ENCODE measurements around the gene PRKAG2. TPM values are rescaled to one million over a fixed set of nuclear protein-coding genes. Genes with fewer than 3 reads are reported as not detected.

Gene PRKAG2
- total RNA-seq, 1 donor: 42.7 TPM

- H3K4me1 ChIP-seq (ENCODE audit: insufficient read depth, low read length): peaks cover 6% of the 10 kb centered on the region
- no peaks in the 10 kb centered on the region for H3K27me3 ChIP-seq (ENCODE audit: insufficient read depth, low read length)
- no peaks in the 10 kb centered on the region for H3K9me3 ChIP-seq (ENCODE audit: low read depth, low read length)
- H3K4me3 ChIP-seq (ENCODE audit: low read length): no peak overlapping the region
These were observed 114.2 kb downstream of the PRKAG2 start for GRCh38 chr7:151762583-151763245.

GRCh38 chr7:151761957-151762356 lies 115.0 kb downstream of the PRKAG2 start:
- Histone ChIP-seq H3K4me3 (ENCODE audit: low read length) (no peak overlapping the region), H3K4me1 (ENCODE audit: insufficient read depth, low read length) (peaks cover under 1% of the 10 kb centered on the region), H3K27me3 (ENCODE audit: insufficient read depth, low read length) (no peaks in the 10 kb centered on the region), H3K9me3 (ENCODE audit: low read depth, low read length) (no peaks in the 10 kb centered on the region)

- Histone ChIP-seq H3K4me3 (ENCODE audit: low read length) (no peak overlapping the region), H3K27me3 (ENCODE audit: insufficient read depth, low read length) (no peaks in the 10 kb centered on the region), H3K4me1 (ENCODE audit: insufficient read depth, low read length) (peaks cover 6% of the 10 kb centered on the region), H3K9me3 (ENCODE audit: low read depth, low read length) (no peaks in the 10 kb centered on the region)
These were observed 115.7 kb downstream of the PRKAG2 start for GRCh38 chr7:151761231-151761630.

DNA sequence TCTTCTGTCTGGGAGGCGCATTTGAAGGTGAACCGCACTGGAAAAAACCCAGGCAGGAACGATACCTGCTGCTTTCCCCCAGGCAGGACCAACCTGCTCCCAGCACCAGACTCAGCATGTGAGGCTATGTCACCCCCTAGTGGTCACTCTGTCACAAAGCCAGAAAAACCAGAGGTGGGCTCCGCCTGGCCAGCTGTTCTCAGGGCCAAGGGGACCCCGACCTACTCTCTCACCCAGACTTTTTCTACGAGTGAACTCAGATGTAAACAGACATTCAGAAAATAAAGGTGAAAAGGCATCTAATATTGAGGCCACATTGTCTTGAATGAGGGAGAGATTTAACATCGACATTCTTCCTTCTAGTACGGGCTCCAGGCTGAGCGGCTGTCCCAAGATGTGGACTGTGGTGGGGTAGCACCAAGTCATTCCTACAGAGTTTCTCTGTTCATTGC lies 117.3 kb downstream of the PRKAG2 start:
- peaks cover 19% of the 10 kb centered on the region for H3K4me1 ChIP-seq (ENCODE audit: insufficient read depth, low read length)
- H3K27me3 ChIP-seq (ENCODE audit: insufficient read depth, low read length): no peaks in the 10 kb centered on the region
- H3K4me3 ChIP-seq (ENCODE audit: low read length): no peak overlapping the region
- H3K9me3 ChIP-seq (ENCODE audit: low read depth, low read length): no peaks in the 10 kb centered on the region

DNA sequence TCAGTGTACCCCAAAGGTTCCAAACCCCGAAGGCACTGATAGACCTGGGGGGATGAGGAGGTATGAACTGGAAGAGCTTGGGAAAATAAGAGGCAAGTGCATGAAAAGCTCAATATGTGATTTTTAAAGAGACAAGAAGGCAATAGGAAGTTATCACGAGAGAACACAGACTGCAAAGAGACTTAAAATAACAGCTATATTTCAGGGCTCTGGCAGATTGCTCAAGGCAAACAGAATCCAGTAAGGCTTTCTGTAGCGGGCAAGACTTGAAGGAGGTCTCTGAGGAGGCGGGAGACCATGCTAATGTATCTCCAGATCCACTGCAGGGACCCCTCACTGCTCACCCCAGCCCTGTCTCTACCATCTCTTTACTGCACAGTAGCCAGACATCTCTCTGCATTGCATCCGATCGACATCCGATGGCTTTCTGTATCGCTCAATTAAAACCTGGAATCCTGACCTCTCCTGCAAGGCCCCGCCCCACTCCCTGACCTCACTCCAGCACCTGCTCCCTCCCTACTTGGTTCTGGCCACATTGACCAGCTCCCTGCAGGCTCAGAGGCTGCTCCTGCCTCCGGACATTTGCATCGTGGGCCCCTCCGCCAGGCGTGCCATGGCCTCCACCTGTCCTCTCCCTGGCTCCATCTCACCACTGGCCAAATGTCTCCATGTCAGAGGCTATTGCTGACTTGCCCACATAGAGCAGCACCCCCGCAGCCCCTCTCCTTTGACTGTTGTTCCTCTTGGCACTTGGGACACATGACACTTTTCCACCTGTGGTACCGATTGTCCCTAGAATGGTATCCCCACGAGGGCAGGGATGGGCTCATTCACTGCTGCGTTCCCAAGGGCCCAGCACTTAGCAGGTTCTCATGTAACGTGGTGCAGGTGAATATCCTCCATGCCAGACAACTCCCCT lies 118.0 kb downstream of the PRKAG2 start:
- Histone ChIP-seq H3K4me1 (ENCODE audit: insufficient read depth, low read length) (peaks cover 19% of the 10 kb centered on the region), H3K9me3 (ENCODE audit: low read depth, low read length) (no peaks in the 10 kb centered on the region), H3K27me3 (ENCODE audit: insufficient read depth, low read length) (no peaks in the 10 kb centered on the region), H3K4me3 (ENCODE audit: low read length) (no peak overlapping the region)

GRCh38 chr7:151757274-151757673 lies 119.6 kb downstream of the PRKAG2 start:
- no peak overlapping the region for H3K4me3 ChIP-seq (ENCODE audit: low read length)
- H3K9me3 ChIP-seq (ENCODE audit: low read depth, low read length): no peaks in the 10 kb centered on the region
- H3K27me3 ChIP-seq (ENCODE audit: insufficient read depth, low read length): no peaks in the 10 kb centered on the region
- H3K4me1 ChIP-seq (ENCODE audit: insufficient read depth, low read length): peaks cover 19% of the 10 kb centered on the region

DNA sequence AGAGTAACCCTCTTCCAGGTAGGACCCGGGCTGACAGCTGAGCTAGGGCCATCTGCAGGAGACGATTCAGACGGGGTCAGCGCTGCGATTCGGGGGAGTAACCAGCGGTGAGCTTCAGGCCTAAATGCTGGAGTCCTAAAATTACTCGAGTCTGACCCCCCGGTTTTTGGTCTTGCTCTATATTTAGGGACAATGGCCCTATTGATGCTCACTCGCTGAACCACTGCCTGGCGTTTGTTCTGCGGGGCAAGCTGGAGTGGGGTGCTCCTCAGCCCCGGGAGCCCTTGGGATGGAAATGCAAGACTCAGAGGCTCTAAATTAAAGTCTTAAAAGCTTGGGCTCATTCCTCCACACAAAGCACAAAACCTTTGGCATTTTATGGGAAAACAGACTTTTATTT lies 120.0 kb downstream of the PRKAG2 start:
- Histone ChIP-seq H3K9me3 (ENCODE audit: low read depth, low read length) (no peaks in the 10 kb centered on the region), H3K4me1 (ENCODE audit: insufficient read depth, low read length) (peaks cover 19% of the 10 kb centered on the region), H3K27me3 (ENCODE audit: insufficient read depth, low read length) (no peaks in the 10 kb centered on the region), H3K4me3 (ENCODE audit: low read length) (no peak overlapping the region)

DNA sequence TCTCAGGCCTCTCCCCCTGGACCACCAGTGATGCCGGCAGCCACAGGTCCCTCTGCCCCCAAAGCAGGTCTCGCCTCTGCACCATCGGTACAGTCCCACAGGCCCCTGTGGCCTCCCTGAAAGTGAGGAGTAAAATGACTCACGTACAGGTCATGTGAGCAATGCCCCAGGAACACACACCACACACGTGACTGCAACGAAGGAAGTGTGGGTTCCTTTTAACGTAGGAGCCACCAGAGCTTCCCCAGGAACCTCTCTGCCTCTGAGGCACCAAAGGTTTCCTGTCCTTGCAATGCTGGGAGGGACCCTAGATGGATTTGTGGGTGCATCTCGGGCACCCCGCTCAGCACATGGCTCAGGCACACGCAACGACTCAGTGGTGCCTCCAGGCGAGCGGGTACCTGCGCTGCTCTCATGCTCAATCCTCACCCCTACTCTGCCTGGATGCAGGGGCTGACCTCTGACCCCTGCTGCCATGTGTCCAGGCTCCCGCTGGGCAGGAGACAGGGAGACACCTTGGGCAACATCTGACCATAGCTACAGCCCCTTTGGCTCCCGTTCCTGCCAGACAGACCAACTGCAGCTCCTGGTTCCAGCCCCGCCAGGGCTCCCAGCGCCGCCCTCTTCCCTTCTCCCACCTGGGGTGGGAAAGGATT lies 120.7 kb downstream of the PRKAG2 start:
- no peaks in the 10 kb centered on the region for H3K27me3 ChIP-seq (ENCODE audit: insufficient read depth, low read length)
- peaks cover 19% of the 10 kb centered on the region for H3K4me1 ChIP-seq (ENCODE audit: insufficient read depth, low read length)
- H3K9me3 ChIP-seq (ENCODE audit: low read depth, low read length): no peaks in the 10 kb centered on the region
- no peak overlapping the region for H3K4me3 ChIP-seq (ENCODE audit: low read length)

GRCh38 chr7:151755131-151755801 lies 121.6 kb downstream of the PRKAG2 start:
- peaks cover 19% of the 10 kb centered on the region for H3K4me1 ChIP-seq (ENCODE audit: insufficient read depth, low read length)
- H3K27me3 ChIP-seq (ENCODE audit: insufficient read depth, low read length): no peaks in the 10 kb centered on the region
- no peaks in the 10 kb centered on the region for H3K9me3 ChIP-seq (ENCODE audit: low read depth, low read length)
- H3K4me3 ChIP-seq (ENCODE audit: low read length): no peak overlapping the region

- H3K27me3 ChIP-seq (ENCODE audit: insufficient read depth, low read length): no peaks in the 10 kb centered on the region
These were observed 122.2 kb downstream of the PRKAG2 start for GRCh38 chr7:151754688-151755130.

DNA sequence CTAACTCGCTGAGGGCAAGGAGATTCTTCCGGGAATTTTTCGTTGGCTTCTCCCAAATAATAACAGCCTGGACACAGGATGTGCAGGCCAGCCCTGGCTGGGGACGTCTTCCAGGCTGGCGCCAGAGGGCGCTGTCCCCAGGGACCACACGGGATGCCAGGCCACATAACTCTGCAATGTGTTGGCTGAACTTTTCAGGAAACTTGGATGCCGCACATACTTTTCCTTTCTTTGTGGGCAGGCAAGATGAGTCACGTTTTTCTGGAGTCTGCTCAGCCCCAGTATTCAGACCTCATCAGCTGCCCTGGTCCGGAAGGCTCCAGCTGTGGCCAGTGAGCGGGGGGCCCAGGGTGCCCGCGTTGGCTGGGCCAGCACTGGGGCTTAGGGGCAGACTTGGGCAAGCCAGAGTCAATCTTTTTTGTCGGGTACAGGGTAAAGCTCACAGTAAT lies 122.7 kb downstream of the PRKAG2 start:
- Histone ChIP-seq H3K27me3 (ENCODE audit: insufficient read depth, low read length) (no peaks in the 10 kb centered on the region), H3K4me3 (ENCODE audit: low read length) (no peak overlapping the region), H3K9me3 (ENCODE audit: low read depth, low read length) (no peaks in the 10 kb centered on the region), H3K4me1 (ENCODE audit: insufficient read depth, low read length) (peaks cover 19% of the 10 kb centered on the region)

More at GRCh38 chr7:151754688-151755130, 122.2 kb downstream of the PRKAG2 start:
- no peak overlapping the region for H3K4me3 ChIP-seq (ENCODE audit: low read length)
- no peaks in the 10 kb centered on the region for H3K9me3 ChIP-seq (ENCODE audit: low read depth, low read length)
- peaks cover 19% of the 10 kb centered on the region for H3K4me1 ChIP-seq (ENCODE audit: insufficient read depth, low read length)

- no peaks in the 10 kb centered on the region for H3K9me3 ChIP-seq (ENCODE audit: low read depth, low read length)
- H3K4me3 ChIP-seq (ENCODE audit: low read length): no peak overlapping the region
- H3K4me1 ChIP-seq (ENCODE audit: insufficient read depth, low read length): peaks cover 19% of the 10 kb centered on the region
- H3K27me3 ChIP-seq (ENCODE audit: insufficient read depth, low read length): no peaks in the 10 kb centered on the region
These were observed 123.9 kb downstream of the PRKAG2 start for GRCh38 chr7:151752816-151753595.

- Histone ChIP-seq H3K4me3 (ENCODE audit: low read length) (no peak overlapping the region), H3K27me3 (ENCODE audit: insufficient read depth, low read length) (no peaks in the 10 kb centered on the region), H3K9me3 (ENCODE audit: low read depth, low read length) (no peaks in the 10 kb centered on the region), H3K4me1 (ENCODE audit: insufficient read depth, low read length) (peaks cover 19% of the 10 kb centered on the region)
These were observed 124.9 kb downstream of the PRKAG2 start for GRCh38 chr7:151752037-151752436.

DNA sequence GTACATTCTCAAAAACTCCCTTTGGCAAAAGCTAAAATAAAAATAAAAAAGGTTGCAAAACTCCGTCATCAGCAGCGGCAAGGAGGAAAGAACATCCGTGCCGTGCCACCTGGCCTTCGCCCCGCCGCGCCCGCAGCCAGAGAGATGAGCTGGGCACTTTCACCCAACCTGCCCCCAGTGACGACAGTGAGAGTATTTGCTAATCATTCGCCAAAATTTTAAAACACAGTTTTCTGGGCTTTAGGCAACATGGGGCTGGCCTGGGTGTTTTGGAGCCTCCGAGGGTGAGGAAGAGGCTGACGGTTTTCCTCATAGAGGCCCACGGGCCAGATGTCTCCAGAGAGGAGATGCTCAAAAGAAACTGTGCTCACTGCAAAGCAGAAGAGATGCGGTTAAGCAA lies 128.2 kb downstream of the PRKAG2 start:
- no peak overlapping the region for H3K4me3 ChIP-seq (ENCODE audit: low read length)
- H3K9me3 ChIP-seq (ENCODE audit: low read depth, low read length): no peaks in the 10 kb centered on the region
- H3K4me1 ChIP-seq (ENCODE audit: insufficient read depth, low read length): peaks cover 26% of the 10 kb centered on the region
- no peaks in the 10 kb centered on the region for H3K27me3 ChIP-seq (ENCODE audit: insufficient read depth, low read length)

All from mononuclear cell (primary cell).